GM18526 (cell line): Measurements from ENCODE around the gene ZNF385C.
A peak's percentile ranks its signal among the peaks of the same experiment; 100 is the strongest.

ENCODE experiments used
- POLR2A ChIP-seq: IDR thresholded peaks from 3 replicates; pipeline ENCODE4 v1.6.1; 2011; ENCODE audit not compliant: insufficient read length; ENCODE audit errors: extremely low read depth

The ZNF385C gene

GRCh38 chr17:42127414-42127813 is 29.1 kb upstream of the ZNF385C start:
- TF ChIP-seq POLR2A: no peak

GRCh38 chr17:42126836-42127235 is 28.6 kb upstream of the ZNF385C start:
- TF ChIP-seq POLR2A: no peak

GRCh38 chr17:42125565-42125964 is 27.3 kb upstream of the ZNF385C start:
- no peak for TF ChIP-seq POLR2A

- no peak for TF ChIP-seq POLR2A
Measured at GRCh38 chr17:42124256-42124655, 26.0 kb upstream of the ZNF385C start.

GRCh38 chr17:42122371-42123303 is 24.4 kb upstream of the ZNF385C start, which contains the start of gene HSPB9:
TSS of gene HSPB9 (plus strand) at chr17:42122804. CDS start at chr17:42122851, 47 bp downstream.
- TF ChIP-seq POLR2A: no peak

- TF ChIP-seq POLR2A: peak; percentile 81
Measured at GRCh38 chr17:42120770-42121769, 22.8 kb upstream of the ZNF385C start, which contains the start of gene KAT2A. TSS of gene KAT2A (minus strand) at chr17:42121367. CDS start at chr17:42121304, 63 bp downstream.

GRCh38 chr17:42120161-42120769 is 22.0 kb upstream of the ZNF385C start:
- no peak for TF ChIP-seq POLR2A

- no peak for TF ChIP-seq POLR2A
Measured at GRCh38 chr17:42119301-42119700, 21.0 kb upstream of the ZNF385C start.

- TF ChIP-seq POLR2A: no peak
Measured at GRCh38 chr17:42118545-42118944, 20.3 kb upstream of the ZNF385C start.

GRCh38 chr17:42118126-42118510 is 19.8 kb upstream of the ZNF385C start:
- no peak for TF ChIP-seq POLR2A

GRCh38 chr17:42117397-42118125 is 19.3 kb upstream of the ZNF385C start:
- TF ChIP-seq POLR2A: no peak

- no peak for TF ChIP-seq POLR2A
Measured at GRCh38 chr17:42116705-42117396, 18.6 kb upstream of the ZNF385C start.

- TF ChIP-seq POLR2A: no peak
Measured at GRCh38 chr17:42114118-42114517, 15.8 kb upstream of the ZNF385C start.
